Stimulated activated CD4-positive, alpha-beta T cell treated with anti-CD3 and anti-CD28 coated beads, Interleukin-1b, Interleukin-23, amount 100 ng/mL, for 48 hours (primary cell): ENCODE data around the gene AKR7A2.

Experiments
- DNase-seq: peaks from one replicate; pipeline ENCODE4 v3.0.0-alpha.2; 2020

Gene AKR7A2

DNA sequence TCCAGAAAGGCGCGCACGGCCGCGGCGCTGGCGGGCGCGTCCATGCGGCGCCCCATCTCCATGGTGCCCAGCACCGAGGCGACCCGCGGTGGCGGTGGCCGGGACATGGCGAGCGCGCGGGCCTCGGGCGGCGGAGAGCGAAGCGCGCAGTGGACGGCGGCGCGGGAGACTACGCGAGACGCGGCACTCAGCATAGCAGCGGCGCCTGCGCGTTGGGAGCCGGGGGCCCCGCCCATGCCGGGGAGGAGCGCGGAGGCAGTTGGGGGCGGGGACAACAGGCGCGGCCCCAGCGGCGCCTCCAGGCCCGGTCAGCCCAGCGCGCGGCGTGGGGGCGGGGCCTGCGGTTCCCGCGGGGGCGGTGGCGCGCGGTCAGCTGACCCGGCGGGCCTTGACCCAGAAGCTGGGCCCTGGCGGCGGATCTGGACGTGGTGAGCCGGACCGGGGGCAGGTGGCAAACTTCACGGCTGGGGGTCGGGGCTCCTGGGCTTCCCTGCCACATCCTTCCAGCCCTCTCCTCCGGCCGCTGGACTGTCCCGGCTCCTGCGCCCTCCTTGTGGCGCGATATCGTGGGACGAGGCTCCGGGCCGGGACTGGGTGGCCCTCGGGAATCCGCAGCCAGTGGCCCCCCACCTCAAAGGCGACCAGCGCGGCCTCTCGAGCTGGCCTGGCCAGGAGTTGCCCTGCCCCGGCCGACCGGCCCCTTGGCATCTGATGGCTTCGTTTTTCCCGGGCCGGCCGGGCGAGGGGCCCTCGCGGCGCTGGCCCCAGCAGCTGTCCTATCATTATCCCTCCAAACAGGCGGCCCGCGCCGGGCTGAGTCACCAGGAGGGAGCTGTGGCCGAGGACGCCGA lies at the start of gene AKR7A2, which contains the start of gene SLC66A1:
AKR7A2 (minus strand) TSS at position 214 of the 851 bp plus-strand sequence; CDS start at position 194, 20 bp downstream.
SLC66A1 (plus strand) TSS at position 396 of the 851 bp plus-strand sequence. CDS start 5,352 bp downstream, outside the sequence.
- peak; percentile 89 for DNase-seq

GRCh38 chr1:19360843-19361610 lies 49.1 kb upstream of the AKR7A2 start:
- DNase-seq = no peak

- DNase-seq = no peak
Observed at GRCh38 chr1:19360432-19360831, 48.5 kb upstream of the AKR7A2 start.

GRCh38 chr1:19360016-19360415 lies 48.1 kb upstream of the AKR7A2 start:
- DNase-seq = no peak

DNA sequence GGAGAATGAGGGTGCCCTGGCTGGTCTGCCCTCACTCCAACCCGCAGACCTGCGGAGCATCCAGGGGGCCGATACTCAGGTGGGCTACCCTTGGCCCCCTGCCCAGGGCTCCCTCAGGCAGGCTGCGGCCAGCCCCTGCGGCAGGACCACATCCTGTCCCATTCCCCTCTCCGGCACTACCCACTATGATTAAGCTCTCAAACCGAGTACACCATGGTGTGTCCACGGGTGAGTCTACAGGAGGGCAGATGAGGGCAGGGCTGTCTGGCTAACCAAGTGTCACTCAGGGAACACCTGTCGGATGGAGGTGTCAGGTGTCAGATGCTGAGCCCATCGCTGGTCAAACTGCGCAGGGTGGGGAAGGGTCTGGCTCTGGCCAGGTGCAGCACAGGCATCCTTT lies 47.4 kb upstream of the AKR7A2 start:
- no peak for DNase-seq

- DNase-seq = no peak
Observed at GRCh38 chr1:19358710-19359109, 46.8 kb upstream of the AKR7A2 start.

- no peak for DNase-seq
Observed at GRCh38 chr1:19357299-19357986, 45.5 kb upstream of the AKR7A2 start.

DNA sequence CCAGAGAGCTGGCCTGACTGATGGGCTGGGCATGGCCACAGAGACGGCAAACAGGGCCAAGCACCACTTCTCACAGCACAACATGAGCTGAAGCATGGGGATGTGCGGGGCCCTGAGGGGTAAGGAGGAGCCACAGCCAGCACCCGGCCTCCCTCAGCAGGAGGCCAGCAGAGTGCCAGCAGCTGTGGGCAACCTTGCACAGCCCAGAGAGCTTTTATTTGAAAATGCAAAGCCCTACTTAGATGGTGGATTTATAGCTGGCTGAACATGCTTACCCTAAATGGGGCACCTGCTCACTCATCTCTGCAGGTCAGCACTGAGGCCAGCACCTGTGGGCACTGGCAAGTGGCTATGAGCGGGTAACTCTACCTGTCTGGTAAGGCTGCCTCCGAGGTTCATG lies 44.3 kb upstream of the AKR7A2 start:
- DNase-seq = no peak

- no peak for DNase-seq
Observed at GRCh38 chr1:19354531-19354981, 42.6 kb upstream of the AKR7A2 start.

- no peak for DNase-seq
Observed at GRCh38 chr1:19353596-19353995, 41.7 kb upstream of the AKR7A2 start.

GRCh38 chr1:19352839-19353238 lies 40.9 kb upstream of the AKR7A2 start:
- no peak for DNase-seq

GRCh38 chr1:19351873-19352272 lies 39.9 kb upstream of the AKR7A2 start:
- no peak for DNase-seq

GRCh38 chr1:19350566-19350965 lies 38.6 kb upstream of the AKR7A2 start:
- DNase-seq = no peak

- no peak for DNase-seq
Observed at GRCh38 chr1:19349999-19350398, 38.1 kb upstream of the AKR7A2 start.

DNA sequence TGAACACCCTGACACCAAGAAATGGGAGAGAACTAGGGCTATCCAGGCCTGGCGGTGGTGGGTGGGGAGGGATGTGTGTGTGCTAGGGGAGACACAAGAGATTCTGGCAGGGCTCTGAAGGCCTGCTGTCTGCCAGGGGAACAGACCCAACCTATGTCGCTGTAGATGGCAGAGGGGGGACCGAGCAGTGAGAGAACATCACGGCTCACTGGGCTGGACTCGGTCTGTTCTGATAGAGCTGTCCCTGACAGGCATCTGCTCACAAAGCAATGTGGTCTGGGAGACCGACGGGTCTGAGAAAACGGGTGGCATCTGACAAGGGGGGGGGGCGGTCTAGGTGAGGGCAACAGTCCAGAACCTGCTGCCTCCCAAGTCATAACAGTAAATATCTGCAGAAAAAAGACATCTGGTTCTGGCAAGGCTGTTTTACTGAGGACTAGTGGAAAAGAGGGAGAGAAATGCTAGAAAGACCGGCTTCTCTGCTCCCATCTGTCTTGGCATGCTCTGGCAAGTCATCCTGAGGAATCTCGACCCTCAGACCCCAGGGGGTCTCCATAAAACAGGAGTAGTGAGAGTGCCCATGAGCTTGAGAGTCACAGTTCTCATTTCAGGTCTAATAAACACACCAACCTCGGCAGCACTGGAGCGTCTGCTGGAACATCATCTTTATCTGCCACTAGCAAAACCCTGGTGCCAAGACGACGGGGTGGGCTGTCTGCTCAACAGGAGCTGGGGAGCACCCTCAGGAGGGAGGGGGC lies 36.7 kb upstream of the AKR7A2 start:
- no peak for DNase-seq

DNA sequence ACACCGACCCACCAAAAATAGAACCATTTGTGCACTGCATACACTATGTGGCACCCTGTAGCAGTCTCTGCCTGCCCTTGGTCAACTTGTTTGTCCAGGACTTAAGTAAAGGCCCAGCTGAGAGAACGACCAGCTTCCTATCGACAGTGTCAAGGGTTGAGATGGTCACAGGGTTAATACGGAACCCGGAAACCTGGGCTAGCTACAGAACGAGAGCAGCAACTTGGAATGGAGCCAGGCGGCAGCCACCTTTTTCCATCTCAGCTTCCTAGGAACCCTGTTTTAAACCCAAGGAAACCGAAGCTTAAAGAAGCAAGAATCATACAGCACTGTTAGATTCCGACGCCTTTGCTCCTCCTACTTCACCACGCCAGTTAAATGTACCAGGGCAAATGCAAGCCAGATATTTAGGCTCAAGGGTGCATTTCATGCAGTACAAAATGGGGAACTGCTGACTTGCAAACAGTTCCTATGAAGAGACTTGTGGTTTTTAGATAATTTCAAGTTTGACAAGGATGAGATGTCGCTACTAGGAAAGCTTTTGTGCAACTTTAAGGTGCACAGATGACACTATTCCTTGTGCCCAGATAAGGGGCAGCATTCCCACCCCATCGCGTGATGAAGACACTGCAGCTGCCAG lies 35.7 kb upstream of the AKR7A2 start:
- DNase-seq = no peak

DNA sequence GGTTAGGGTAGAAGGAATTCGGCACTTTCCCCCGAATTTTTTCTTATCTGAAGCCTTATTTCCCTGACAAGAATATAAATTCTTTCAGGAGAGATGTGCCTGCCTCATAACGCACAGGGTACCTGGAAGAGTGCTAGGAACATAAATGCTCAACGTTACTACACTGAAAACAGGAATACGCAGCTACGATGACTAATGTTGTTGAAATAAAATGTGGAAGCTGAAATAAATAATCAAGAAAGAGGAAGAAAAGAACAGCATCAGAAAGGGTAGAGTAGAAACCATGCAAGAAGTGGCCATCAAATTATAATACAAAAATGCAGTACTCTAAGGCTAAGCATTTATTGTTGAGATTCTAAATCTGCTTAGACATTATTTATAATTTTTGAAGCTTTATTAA lies 34.1 kb upstream of the AKR7A2 start:
- no peak for DNase-seq

DNA sequence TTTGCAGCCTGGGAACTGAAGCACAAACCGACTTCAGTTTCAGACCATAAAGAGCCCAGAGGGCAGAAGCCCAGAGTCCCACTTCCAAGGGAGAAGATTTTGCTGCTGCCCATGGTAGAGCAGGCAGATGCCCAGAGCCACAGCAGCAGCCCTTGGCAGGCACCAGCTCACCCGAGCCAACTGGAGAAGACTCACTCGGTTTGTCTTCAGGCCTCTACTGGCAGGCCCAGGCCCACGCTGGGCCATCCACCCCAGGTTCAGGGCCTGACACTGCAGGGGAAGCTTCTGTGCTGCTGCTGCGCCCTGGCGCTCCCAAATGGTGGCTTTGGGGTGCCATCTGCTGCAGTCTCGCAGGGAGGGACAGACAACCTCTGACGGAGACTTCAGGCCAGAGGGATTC lies 33.4 kb upstream of the AKR7A2 start:
- no peak for DNase-seq

DNA sequence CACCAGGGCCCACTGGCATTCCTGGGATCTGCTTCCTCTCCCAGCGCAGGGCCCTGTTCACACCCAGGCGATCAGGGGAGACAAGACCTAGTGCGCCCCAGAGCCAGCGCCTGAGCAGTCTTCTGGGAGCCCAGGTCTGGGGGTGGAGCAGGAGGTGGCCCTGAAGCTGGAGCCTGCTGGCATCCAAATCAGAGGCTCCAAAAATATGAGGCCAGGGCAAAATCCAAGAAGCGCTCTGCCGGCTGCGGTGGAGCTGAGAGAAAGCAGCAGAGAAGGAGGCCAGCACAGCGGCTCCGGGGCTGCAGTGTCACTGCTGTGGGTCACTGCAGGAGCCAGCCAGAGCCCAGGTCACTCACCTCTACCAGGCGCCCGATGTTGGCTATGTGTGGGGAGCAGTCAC lies 32.9 kb upstream of the AKR7A2 start:
- DNase-seq = no peak

- DNase-seq = peak; percentile 28
Observed at GRCh38 chr1:19344372-19344810, 32.4 kb upstream of the AKR7A2 start.

- no peak for DNase-seq
Observed at GRCh38 chr1:19343617-19344350, 31.8 kb upstream of the AKR7A2 start.
